ENCODE results near the gene PRKN.

- TF ChIP-seq CTCF (IDR thresholded peaks at IDR 0.05; ENCODE audit: poor library complexity, severe bottlenecking) (no peak), EZH2 (IDR thresholded peaks at IDR 0.05; ENCODE audit: borderline replicate concordance, insufficient read depth, low read length, poor library complexity, severe bottlenecking) (no peak), RAD21 (conservative IDR thresholded peaks at IDR 0.05) (no peak)
Measured at GRCh38 chr6:161318456-161318855, 1409.1 kb downstream of the PRKN start.

Data from neural cell (in vitro differentiated cells).